HCT116 (cell line): ENCODE measurements around the gene PROM2. TPM values are rescaled to one million over a fixed set of nuclear protein-coding genes. Genes with fewer than 3 reads are reported as not detected.

Experiments used
- ATAC-seq: fragments of 200-7000 bp; cut with Tn5 transposase; 2 replicates; pipeline ENCODE4 v1.9.1; 2020; ENCODE audit warnings: mild to moderate bottlenecking, moderate library complexity
- BruUV-seq: library from RNA; stranded (reverse); fragments of 400-500 nt; replicated peaks from 2 replicates; lab custom pipeline; 2021; lab: Mats Ljungman, UMichigan
- CTCF ChIA-PET: fragments of 300-600 bp; sonication (Branson Sonifier 250); formaldehyde crosslinking; loops from one replicate; lab custom pipeline; 2021; ENCODE audit warnings: antibody characterized with exemption; lab: Charles Lee
- POLR2A ChIA-PET: fragments of 300-600, 350-600 bp; sonication (Branson Sonifier 250); formaldehyde crosslinking; loops from one replicate; lab custom pipeline; 2021; ENCODE audit warnings: antibody characterized with exemption; lab: Charles Lee
- RAD21 ChIA-PET, 2 experiments: fragments of 300-600 bp; sonication (Branson Sonifier 250); formaldehyde crosslinking; loops; one replicate each; lab custom pipeline; 2023; ENCODE audit warnings: low total read pairs in 2 of 2; ENCODE audit not compliant: uncharacterized antibody in 2 of 2, unreplicated experiment in 2 of 2, low non-redundant PET in 1 of 2; lab: Charles Lee
- DNase-seq: peaks from one replicate; pipeline ENCODE4 v3.0.0-alpha.2; 2010; ENCODE audit warnings: low read depth, low spot score
- H2AFZ ChIP-seq: fragments of 200-600 bp; shearing (Covaris generic), sonication (generic); 2 replicates; pipeline ENCODE4 v1.6.1; 2017; ENCODE audit warnings: low read depth, mixed run types, mixed read lengths, antibody characterized with exemption, low read length; ENCODE audit not compliant: poor library complexity, severe bottlenecking
- H3K27ac ChIP-seq: 2 replicates; pipeline ENCODE4 v1.5.1; 2012; ENCODE audit warnings: low read depth, low read length
- H3K27me3 ChIP-seq: fragments of 200-600 bp; sonication (generic); 2 replicates; pipeline ENCODE4 v1.6.1; 2016; ENCODE audit warnings: mixed run types, low read length, mixed read lengths; ENCODE audit not compliant: insufficient read depth
- H3K36me3 ChIP-seq, 2 experiments: fragments of 200-500 bp in 1 of 2; fragments of 200-600 bp in 1 of 2; sonication (Bioruptor generic) in 1 of 2; sonication (generic) in 1 of 2; 2 replicates each; pipeline versions ENCODE4 v1.5.1 to v1.6.1; 2014 to 2016; ENCODE audit warnings: low read length in 2 of 2, inconsistent platforms in 1 of 2, mixed read lengths in 1 of 2, mixed run types in 1 of 2; ENCODE audit not compliant: insufficient read depth in 2 of 2, control insufficient read depth in 1 of 2
- H3K4me1 ChIP-seq, 2 experiments: fragments of 200-600 bp in 1 of 2; sonication (generic) in 1 of 2; 2 replicates each; pipeline versions ENCODE4 v1.5.1 to v1.6.1; 2012 to 2017; ENCODE audit warnings: low read length in 2 of 2, inconsistent platforms in 1 of 2, mild to moderate bottlenecking in 1 of 2, mixed read lengths in 1 of 2, mixed run types in 1 of 2, moderate library complexity in 1 of 2; ENCODE audit not compliant: insufficient read depth in 2 of 2, control insufficient read depth in 1 of 2
- H3K4me2 ChIP-seq: fragments of 200-600 bp; sonication (generic); 2 replicates; pipeline ENCODE4 v1.6.1; 2017; ENCODE audit warnings: mixed run types, low read length, mixed read lengths
- H3K4me3 ChIP-seq, 2 experiments: fragments of 200-600 bp in 1 of 2; sonication (generic) in 1 of 2; replicated peaks in 1 of 2; 2 replicates each; pipeline ENCODE4 v1.5.1; 2011 to 2016; ENCODE audit warnings: low read length in 2 of 2, control low read depth in 1 of 2, low read depth in 1 of 2, mild to moderate bottlenecking in 1 of 2, mixed read lengths in 1 of 2, mixed run types in 1 of 2
- H3K79me2 ChIP-seq: fragments of 200-600 bp; sonication (generic); 2 replicates; pipeline ENCODE4 v1.6.1; 2017; ENCODE audit warnings: mild to moderate bottlenecking, mixed run types, low read length, moderate library complexity, mixed read lengths; ENCODE audit not compliant: insufficient read depth
- H3K9ac ChIP-seq: fragments of 200-600 bp; sonication (generic); 2 replicates; pipeline ENCODE4 v1.6.1; 2016; ENCODE audit warnings: low read length, mixed read lengths
- H3K9me2 ChIP-seq: fragments of 200-600 bp; sonication (generic), shearing (Covaris generic); 2 replicates; pipeline ENCODE4 v1.6.1; 2017; ENCODE audit warnings: mixed run types, mild to moderate bottlenecking, moderate library complexity; ENCODE audit not compliant: insufficient read depth
- H3K9me3 ChIP-seq, 2 experiments: fragments of 200-500 bp in 1 of 2; fragments of 200-600 bp in 1 of 2; sonication (Bioruptor generic) in 1 of 2; sonication (generic) in 1 of 2; 2 replicates each; pipeline ENCODE4 v1.6.1; 2014 to 2017; ENCODE audit warnings: low read length in 2 of 2, mixed read lengths in 2 of 2, inconsistent platforms in 1 of 2, low read depth in 1 of 2, mild to moderate bottlenecking in 1 of 2, mixed run types in 1 of 2, moderate library complexity in 1 of 2; ENCODE audit not compliant: control insufficient read depth in 1 of 2, insufficient read depth in 1 of 2
- H4K20me1 ChIP-seq: fragments of 200-600 bp; sonication (generic), shearing (Covaris generic); 2 replicates; pipeline ENCODE4 v1.6.1; 2017; ENCODE audit warnings: mixed run types, mild to moderate bottlenecking, moderate library complexity; ENCODE audit not compliant: insufficient read depth
- CEBPB ChIP-seq: IDR thresholded peaks from 2 replicates; pipeline ENCODE4 v1.6.1; 2012; ENCODE audit warnings: low read depth
- EGR1 ChIP-seq: IDR thresholded peaks from 2 replicates; pipeline ENCODE4 v1.6.1; 2012; ENCODE audit warnings: low read depth
- POLR2AphosphoS5 ChIP-seq: IDR thresholded peaks from 2 replicates; pipeline ENCODE4 v1.6.1; 2011; ENCODE audit warnings: mild to moderate bottlenecking, low read depth, low read length, moderate library complexity
- RAD21 ChIP-seq: IDR thresholded peaks from 2 replicates; pipeline ENCODE4 v1.6.1; 2012; ENCODE audit warnings: low read depth, mild to moderate bottlenecking
- SRF ChIP-seq: IDR thresholded peaks from 2 replicates; pipeline ENCODE4 v1.6.1; 2012; ENCODE audit warnings: low read depth
- intact Hi-C: fragments of 100-400 bp; cut with micrococcal nuclease; formaldehyde crosslinking; loops from 2 replicates; pipeline ENCODE4 v1.10.0; 2022
- total RNA-seq: library from RNA; stranded (reverse); gene quantifications from one replicate; pipeline ENCODE4 v1.2.1, GENCODE V29; 2021; ENCODE audit not compliant: unreplicated experiment
- TF ChIP-seq, protein P1 (sequence below), 3 experiments: fragments of 200-600 bp in 1 of 3; sonication (generic) in 1 of 3; IDR thresholded peaks in 2 of 3; conservative IDR thresholded peaks in 1 of 3; 2 replicates each; pipeline ENCODE4 v1.5.1; 2012 to 2017; ENCODE audit warnings: low read depth in 2 of 3, low read length in 2 of 3, antibody characterized with exemption in 1 of 3, borderline replicate concordance in 1 of 3, control low read depth in 1 of 3, mild to moderate bottlenecking in 1 of 3, mixed read lengths in 1 of 3, mixed run types in 1 of 3, moderate library complexity in 1 of 3; ENCODE audit not compliant: insufficient read depth in 1 of 3
- TF ChIP-seq, protein P2 (sequence below): IDR thresholded peaks from 2 replicates; pipeline ENCODE4 v1.6.1; 2012
- TF ChIP-seq, protein P3 (sequence below): IDR thresholded peaks from 2 replicates; pipeline ENCODE4 v1.6.1; 2011; ENCODE audit warnings: mild to moderate bottlenecking, low read length, moderate library complexity; ENCODE audit not compliant: insufficient replicate concordance; ENCODE audit errors: extremely low read depth

PROM2 gene
- total RNA-seq, 1 experiment from 2014 or later, result 11.9 TPM

DNA sequence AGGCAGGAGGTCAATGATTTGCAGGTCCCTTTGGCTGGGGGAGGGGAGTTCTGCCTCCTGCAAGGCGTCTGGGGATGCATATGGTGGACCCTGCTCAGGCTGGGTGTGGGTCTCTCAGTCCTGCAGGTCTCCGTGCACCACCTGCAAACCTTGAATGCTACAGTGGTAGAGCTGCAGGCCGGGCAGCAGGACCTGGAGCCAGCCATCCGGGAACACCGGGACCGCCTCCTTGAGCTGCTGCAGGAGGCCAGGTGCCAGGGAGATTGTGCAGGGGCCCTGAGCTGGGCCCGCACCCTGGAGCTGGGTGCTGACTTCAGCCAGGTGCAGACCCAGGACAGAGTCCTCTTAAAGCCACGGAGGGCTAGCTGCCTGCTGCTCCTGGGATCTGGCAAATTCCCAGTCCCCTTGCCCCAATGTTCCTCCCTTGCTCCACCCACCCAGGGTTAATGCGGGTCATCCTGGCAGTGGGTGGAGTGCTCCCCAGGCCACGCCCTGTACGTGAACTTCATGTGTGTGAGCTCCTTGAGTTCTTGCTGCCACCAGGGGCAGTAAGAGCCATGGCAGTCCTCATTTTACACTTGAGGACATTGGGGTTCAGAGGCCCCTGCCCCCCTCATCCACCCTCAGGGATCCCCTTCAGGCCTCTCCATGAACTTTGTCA is 3.1 kb downstream of the PROM2 start:
- Histone ChIP-seq H3K9ac (0 out of 2 replicates have a peak overlapping the region, but pooled peaks have one; percentile 38), H3K4me1 (peaks cover 33 to 61% of the 10 kb centered on the region in 2 experiments), H3K27ac (peak overlapping the region; percentile 37; the same call in 1 of the 2 replicates), H3K4me2 (peak overlapping the region; percentile 64), H4K20me1 (no peaks in the 10 kb centered on the region), H3K9me2 (no peaks in the 10 kb centered on the region), H3K36me3 (no peaks in the 10 kb centered on the region), H3K4me3 (no peak overlapping the region), H3K9me3 (no peaks in the 10 kb centered on the region), H3K27me3 (no peaks in the 10 kb centered on the region), H3K79me2 (no peaks in the 10 kb centered on the region), H2AFZ (no peak overlapping the region)
- intact Hi-C loops, result no loop called here
- DNase-seq (peak; percentile 23), ATAC-seq (peak; percentile 78)
- no TSS peak for BruUV-seq
- CTCF ChIA-PET, result interaction anchor here (0.6 to 1.9 kb wide), 10 partner anchors 10 to 112 kb away, joined by 3 to 10 read pairs (median 4); no protein-coding TSS in a partner anchor
- POLR2A ChIA-PET, result interaction anchor here (1.3 kb wide), 1 partner anchor 16 kb away, joined by 3 read pairs; no protein-coding TSS in a partner anchor
- RAD21 ChIA-PET, result interaction anchor here (1.1 to 1.6 kb wide), 2 partner anchors 46 kb away, joined by 3 to 5 read pairs; no protein-coding TSS in a partner anchor
- TF ChIP-seq, protein P1, sequence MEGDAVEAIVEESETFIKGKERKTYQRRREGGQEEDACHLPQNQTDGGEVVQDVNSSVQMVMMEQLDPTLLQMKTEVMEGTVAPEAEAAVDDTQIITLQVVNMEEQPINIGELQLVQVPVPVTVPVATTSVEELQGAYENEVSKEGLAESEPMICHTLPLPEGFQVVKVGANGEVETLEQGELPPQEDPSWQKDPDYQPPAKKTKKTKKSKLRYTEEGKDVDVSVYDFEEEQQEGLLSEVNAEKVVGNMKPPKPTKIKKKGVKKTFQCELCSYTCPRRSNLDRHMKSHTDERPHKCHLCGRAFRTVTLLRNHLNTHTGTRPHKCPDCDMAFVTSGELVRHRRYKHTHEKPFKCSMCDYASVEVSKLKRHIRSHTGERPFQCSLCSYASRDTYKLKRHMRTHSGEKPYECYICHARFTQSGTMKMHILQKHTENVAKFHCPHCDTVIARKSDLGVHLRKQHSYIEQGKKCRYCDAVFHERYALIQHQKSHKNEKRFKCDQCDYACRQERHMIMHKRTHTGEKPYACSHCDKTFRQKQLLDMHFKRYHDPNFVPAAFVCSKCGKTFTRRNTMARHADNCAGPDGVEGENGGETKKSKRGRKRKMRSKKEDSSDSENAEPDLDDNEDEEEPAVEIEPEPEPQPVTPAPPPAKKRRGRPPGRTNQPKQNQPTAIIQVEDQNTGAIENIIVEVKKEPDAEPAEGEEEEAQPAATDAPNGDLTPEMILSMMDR (IDR thresholded peaks at IDR 0.05 in 2 of 3, conservative IDR thresholded peaks at IDR 0.05 in 1 of 3; ENCODE audit: borderline replicate concordance in 1 of 3, insufficient read depth in 1 of 3, low read depth in 2 of 3, low read length in 2 of 3), result peak in 2 of 3 experiments; percentile 51 to 54; a peak in 3 of 6 replicates
- no peak for TF ChIP-seq CEBPB
- no peak for TF ChIP-seq POLR2AphosphoS5

GRCh38 chr2:95278051-95278471 is 3.8 kb downstream of the PROM2 start:
- H3K27ac ChIP-seq, result peak overlapping the region; percentile 37; the same call in 1 of the 2 replicates
- peak overlapping the region; percentile 38; the same call in 1 of the 2 replicates for H3K9ac ChIP-seq
- BruUV-seq, result no TSS peak
- no peak overlapping the region for H2AFZ ChIP-seq
- no peaks in the 10 kb centered on the region for H3K9me2 ChIP-seq
- H3K4me3 ChIP-seq, result peak overlapping the region in 1 of 2 experiments; percentile 11; a peak in 1 of 4 replicates
- H3K4me1 ChIP-seq, result peaks cover 33 to 58% of the 10 kb centered on the region in 2 experiments
- H4K20me1 ChIP-seq, result no peaks in the 10 kb centered on the region
- H3K4me2 ChIP-seq, result peak overlapping the region; percentile 64
- intact Hi-C loops, result no loop called here
- CTCF ChIA-PET, result interaction anchor here (1.0 to 1.9 kb wide), 7 partner anchors 10 to 111 kb away, joined by 3 to 9 read pairs (median 5); no protein-coding TSS in a partner anchor
- no peaks in the 10 kb centered on the region for H3K9me3 ChIP-seq
- ATAC-seq, result peak; percentile 50
- no peaks in the 10 kb centered on the region for H3K27me3 ChIP-seq
- RAD21 ChIA-PET, result interaction anchor here in 1 of 2 experiments (1.6 kb wide), 1 partner anchor 46 kb away, joined by 5 read pairs; no protein-coding TSS in a partner anchor
- DNase-seq, result peak; percentile 48
- H3K79me2 ChIP-seq, result no peaks in the 10 kb centered on the region
- POLR2A ChIA-PET, result no interaction called here
- no peaks in the 10 kb centered on the region for H3K36me3 ChIP-seq
- peak; percentile 53; the same call in 1 of the 2 replicates for TF ChIP-seq POLR2AphosphoS5
- no peak for TF ChIP-seq RAD21
- TF ChIP-seq, protein P2, sequence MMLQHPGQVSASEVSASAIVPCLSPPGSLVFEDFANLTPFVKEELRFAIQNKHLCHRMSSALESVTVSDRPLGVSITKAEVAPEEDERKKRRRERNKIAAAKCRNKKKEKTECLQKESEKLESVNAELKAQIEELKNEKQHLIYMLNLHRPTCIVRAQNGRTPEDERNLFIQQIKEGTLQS, result no peak
- TF ChIP-seq EGR1, result no peak
- TF ChIP-seq, protein P3, sequence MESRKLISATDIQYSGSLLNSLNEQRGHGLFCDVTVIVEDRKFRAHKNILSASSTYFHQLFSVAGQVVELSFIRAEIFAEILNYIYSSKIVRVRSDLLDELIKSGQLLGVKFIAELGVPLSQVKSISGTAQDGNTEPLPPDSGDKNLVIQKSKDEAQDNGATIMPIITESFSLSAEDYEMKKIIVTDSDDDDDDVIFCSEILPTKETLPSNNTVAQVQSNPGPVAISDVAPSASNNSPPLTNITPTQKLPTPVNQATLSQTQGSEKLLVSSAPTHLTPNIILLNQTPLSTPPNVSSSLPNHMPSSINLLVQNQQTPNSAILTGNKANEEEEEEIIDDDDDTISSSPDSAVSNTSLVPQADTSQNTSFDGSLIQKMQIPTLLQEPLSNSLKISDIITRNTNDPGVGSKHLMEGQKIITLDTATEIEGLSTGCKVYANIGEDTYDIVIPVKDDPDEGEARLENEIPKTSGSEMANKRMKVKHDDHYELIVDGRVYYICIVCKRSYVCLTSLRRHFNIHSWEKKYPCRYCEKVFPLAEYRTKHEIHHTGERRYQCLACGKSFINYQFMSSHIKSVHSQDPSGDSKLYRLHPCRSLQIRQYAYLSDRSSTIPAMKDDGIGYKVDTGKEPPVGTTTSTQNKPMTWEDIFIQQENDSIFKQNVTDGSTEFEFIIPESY, result no peak
- TF ChIP-seq SRF, result no peak
- TF ChIP-seq, all 23 proteins: peak for 1
